ENCODE measurements around the gene HIRA. TPM values are rescaled to one million over a fixed set of nuclear protein-coding genes. Genes with fewer than 3 reads are reported as not detected.

The HIRA gene
- total and polyA plus RNA-seq, 11 donors = 3.7 to 25.4 (median 17.3) TPM

Other genes starting within 250 kb of the HIRA start
- gene CLTCL1, start 140.0 kb downstream of the HIRA start, total RNA-seq = 10 to 100 TPM in 7 of 9 donors, 1 to 10 TPM in 2; 7.6 to 20.9 (median 10.4) TPM
- gene CLTCL1, start 140.0 kb downstream of the HIRA start, polyA plus RNA-seq = 1 to 10 TPM; 4.6 to 9.3 TPM
- gene MRPL40, start 812 bp upstream of the HIRA start, total RNA-seq = 10 to 100 TPM; 39.9 to 62.7 (median 54.2) TPM
- 100 to 1,000 TPM in 1 of 2 donors, 10 to 100 TPM in 1; 42.1 to 119 TPM for gene MRPL40, start 812 bp upstream of the HIRA start, polyA plus RNA-seq
- gene C22orf39, start 16.0 kb upstream of the HIRA start, total RNA-seq = 100 to 1,000 TPM in 2 of 9 donors, 10 to 100 TPM in 7; 39.1 to 115 (median 64.5) TPM
- gene C22orf39, start 16.0 kb upstream of the HIRA start, polyA plus RNA-seq = 10 to 100 TPM; 43.2 to 48.7 TPM
- 10 to 100 TPM; 28.7 to 51.6 (median 40.3) TPM for gene UFD1, start 47.5 kb upstream of the HIRA start, total RNA-seq
- 10 to 100 TPM; 50.3 to 80.5 TPM for gene UFD1, start 47.5 kb upstream of the HIRA start, polyA plus RNA-seq
- 1 to 10 TPM in 1 of 9 donors, under 1 TPM in 4, not detected in 4; 0.16 to 3.1 (median 0.32) TPM for gene CDC45, start 48.2 kb upstream of the HIRA start, total RNA-seq
- gene CDC45, start 48.2 kb upstream of the HIRA start, polyA plus RNA-seq = under 1 TPM; 0.15 to 0.33 TPM
- gene CLDN5, start 92.7 kb upstream of the HIRA start, total RNA-seq = 10 to 100 TPM; 16.8 to 79.0 (median 36.6) TPM
- 10 to 100 TPM; 39.5 to 77.7 TPM for gene CLDN5, start 92.7 kb upstream of the HIRA start, polyA plus RNA-seq